Cardiac fibroblast (primary cell): ENCODE data around the gene RFPL3.
"Not testable (repeated sequence)": the region's sequence is repeated elsewhere in the genome, so short reads cannot be mapped to it uniquely, and the experiment has no call there.

Experiments
- DNase-seq, 2 donors: peaks; one replicate each; pipeline versions ENCODE4 v3.0.0 to v3.0.0-alpha.2; 2010; ENCODE audit warnings: low read depth in 2 of 2
- H3K4me3 ChIP-seq, 2 donors: replicated peaks in 1 of 2; 1 replicate in 1 of 2; 2 replicates in 1 of 2; pipeline ENCODE4 v1.5.1; 2011; ENCODE audit warnings: low read depth in 2 of 2, low read length in 2 of 2, mild to moderate bottlenecking in 2 of 2, moderate library complexity in 1 of 2
- CTCF ChIP-seq: IDR thresholded peaks from one replicate; pipeline ENCODE4 v1.5.1; 2011; ENCODE audit warnings: low read depth, mild to moderate bottlenecking, low read length, inconsistent platforms

Gene RFPL3

GRCh38 chr22:32333769-32334659 lies 23.7 kb upstream of the RFPL3 start:
- no peak for TF ChIP-seq CTCF
- no peak overlapping the region for H3K4me3 ChIP-seq
- DNase-seq: no peak

- no peak for DNase-seq
- TF ChIP-seq CTCF: no peak
- H3K4me3 ChIP-seq: no peak overlapping the region
These were observed 22.9 kb upstream of the RFPL3 start for GRCh38 chr22:32334660-32335365.

- H3K4me3 ChIP-seq: no peak overlapping the region
- no peak for DNase-seq
- TF ChIP-seq CTCF: no peak
These were observed 22.2 kb upstream of the RFPL3 start for GRCh38 chr22:32335471-32335870.

- DNase-seq: no peak
- no peak for TF ChIP-seq CTCF
- no peak overlapping the region for H3K4me3 ChIP-seq
These were observed 21.5 kb upstream of the RFPL3 start for GRCh38 chr22:32336121-32336603.

GRCh38 chr22:32336771-32337424 lies 20.8 kb upstream of the RFPL3 start:
- DNase-seq: no peak
- no peak for TF ChIP-seq CTCF
- H3K4me3 ChIP-seq: no peak overlapping the region

- not testable (repeated sequence) for DNase-seq
These were observed 20.2 kb upstream of the RFPL3 start for GRCh38 chr22:32337425-32337824.

GRCh38 chr22:32338757-32339156 lies 18.9 kb upstream of the RFPL3 start:
- TF ChIP-seq CTCF: no peak
- DNase-seq: no peak

More at GRCh38 chr22:32337425-32337824, 20.2 kb upstream of the RFPL3 start:
- not testable (repeated sequence) for H3K4me3 ChIP-seq

More at GRCh38 chr22:32338757-32339156, 18.9 kb upstream of the RFPL3 start:
- no peak overlapping the region for H3K4me3 ChIP-seq
